ENCODE measurements around the gene MACROD1.
"Not testable (repeated sequence)": the region's sequence is repeated elsewhere in the genome, so short reads cannot be mapped to it uniquely, and the experiment has no call there.

The MACROD1 gene

DNA sequence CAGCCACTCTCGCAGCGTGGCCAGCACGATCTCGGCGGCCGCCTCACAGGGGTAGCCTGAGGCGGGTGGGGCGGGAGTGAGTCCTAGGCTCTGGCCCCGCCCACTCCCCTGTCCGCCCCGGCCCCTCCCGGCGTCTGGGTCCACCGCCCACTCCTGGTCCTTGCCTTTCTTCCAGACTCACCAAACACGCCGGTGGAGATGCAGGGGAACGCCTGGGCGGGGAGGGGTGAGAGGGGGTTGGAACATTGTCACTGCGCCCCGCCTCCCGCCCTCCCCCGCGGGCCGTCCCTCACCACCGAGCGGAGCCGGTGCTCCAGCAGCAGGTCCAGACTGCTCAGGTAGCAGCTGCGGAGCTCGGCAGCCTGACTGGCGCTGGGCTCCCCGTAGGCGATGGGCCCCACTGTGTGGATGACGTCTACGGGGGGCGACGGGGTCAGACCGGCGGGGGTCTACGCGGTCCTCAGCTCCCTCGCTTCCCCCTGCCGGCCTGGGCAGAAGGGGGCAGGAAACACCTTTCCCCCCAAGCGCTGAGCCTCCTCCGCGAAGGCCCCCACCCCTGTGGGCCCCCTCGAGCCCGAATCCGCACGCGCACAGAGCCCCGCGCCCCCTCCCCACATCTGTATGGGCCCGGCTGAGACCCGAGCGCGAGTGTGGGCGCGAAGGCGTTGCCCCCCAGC lies 166.4 kb downstream of the MACROD1 start:
- peak in 1 of 2 donors; percentile 50 for DNase-seq (ENCODE audit: low read depth in 2 of 2)

DNA sequence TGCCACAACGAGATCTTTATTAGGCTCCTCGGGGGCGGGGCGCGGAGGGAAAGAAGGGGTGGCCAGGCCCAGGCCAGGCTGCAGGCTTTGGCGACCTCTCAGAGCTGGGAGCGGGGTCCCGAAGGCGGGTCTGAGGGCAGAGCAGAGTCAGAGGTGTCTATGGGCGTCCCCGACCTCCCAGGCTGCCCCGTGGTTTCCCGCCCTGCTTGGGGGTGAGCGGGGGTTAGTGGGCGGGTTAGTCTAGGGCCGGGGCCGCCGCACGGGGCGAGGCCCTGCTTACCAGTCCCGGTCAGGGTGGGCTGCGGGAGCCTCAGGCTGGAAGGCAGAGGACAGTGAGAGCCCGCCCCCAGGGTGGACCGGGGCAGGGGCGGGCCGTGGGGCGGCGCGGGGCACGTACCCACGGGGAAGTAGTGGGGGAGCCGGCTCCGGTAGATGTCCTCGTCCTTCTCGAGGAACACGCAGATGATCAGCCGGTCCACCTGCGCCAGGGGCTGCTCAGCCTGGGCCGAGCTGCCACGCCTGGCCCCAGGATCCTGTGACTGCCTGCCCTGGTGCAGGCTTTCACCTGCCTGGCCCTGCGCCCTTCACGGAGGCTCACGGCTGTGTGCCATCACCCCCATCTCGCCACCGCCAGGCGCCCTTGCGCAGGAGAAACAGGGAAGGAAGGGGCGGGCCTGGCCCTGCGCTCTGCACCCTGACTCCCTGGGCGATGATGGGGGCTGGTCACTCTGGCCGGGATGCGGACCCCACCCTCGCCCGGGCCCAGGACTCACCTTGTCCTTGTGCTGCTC lies 167.2 kb downstream of the MACROD1 start:
- no peak for DNase-seq (ENCODE audit: low read depth in 2 of 2)

DNA sequence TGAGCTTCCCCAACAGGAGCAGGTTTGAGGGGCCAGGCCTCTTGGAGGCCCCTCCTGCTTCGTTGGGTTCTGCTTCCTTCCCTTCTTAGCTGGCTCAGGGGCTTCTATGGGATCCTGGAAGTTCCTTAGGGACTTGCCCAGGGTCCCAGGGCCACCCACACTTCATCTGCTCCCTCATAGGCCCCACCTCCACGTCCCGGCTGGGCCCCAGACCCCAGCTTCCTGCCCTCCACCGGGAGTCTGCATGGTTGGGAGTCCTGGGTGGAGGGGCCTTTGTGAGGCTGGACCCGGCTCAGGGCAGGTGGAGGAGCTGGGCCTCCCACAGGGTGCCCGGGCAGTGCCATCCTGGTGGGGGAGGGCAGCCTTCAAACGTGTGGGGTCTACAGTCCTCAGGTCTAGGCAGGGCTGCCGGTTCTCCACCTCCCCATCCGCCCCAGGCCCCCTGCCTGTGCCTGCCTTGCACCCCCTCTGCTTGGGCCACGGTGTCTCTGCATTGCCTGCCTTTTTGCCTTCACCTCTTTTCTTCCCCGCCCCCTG lies 168.0 kb downstream of the MACROD1 start:
- no peak for DNase-seq (ENCODE audit: low read depth in 2 of 2)

- DNase-seq (ENCODE audit: low read depth in 2 of 2), result no peak
These were observed 168.7 kb downstream of the MACROD1 start for GRCh38 chr11:63997104-63997700.

- DNase-seq (ENCODE audit: low read depth in 2 of 2), result no peak
These were observed 169.4 kb downstream of the MACROD1 start for GRCh38 chr11:63996512-63996911.

GRCh38 chr11:63993993-63994392 lies 171.9 kb downstream of the MACROD1 start:
- no peak for DNase-seq (ENCODE audit: low read depth in 2 of 2)

GRCh38 chr11:63993100-63993499 lies 172.8 kb downstream of the MACROD1 start:
- DNase-seq (ENCODE audit: low read depth in 2 of 2), result no peak

GRCh38 chr11:63991558-63991957 lies 174.4 kb downstream of the MACROD1 start:
- DNase-seq (ENCODE audit: low read depth in 2 of 2), result no peak

DNA sequence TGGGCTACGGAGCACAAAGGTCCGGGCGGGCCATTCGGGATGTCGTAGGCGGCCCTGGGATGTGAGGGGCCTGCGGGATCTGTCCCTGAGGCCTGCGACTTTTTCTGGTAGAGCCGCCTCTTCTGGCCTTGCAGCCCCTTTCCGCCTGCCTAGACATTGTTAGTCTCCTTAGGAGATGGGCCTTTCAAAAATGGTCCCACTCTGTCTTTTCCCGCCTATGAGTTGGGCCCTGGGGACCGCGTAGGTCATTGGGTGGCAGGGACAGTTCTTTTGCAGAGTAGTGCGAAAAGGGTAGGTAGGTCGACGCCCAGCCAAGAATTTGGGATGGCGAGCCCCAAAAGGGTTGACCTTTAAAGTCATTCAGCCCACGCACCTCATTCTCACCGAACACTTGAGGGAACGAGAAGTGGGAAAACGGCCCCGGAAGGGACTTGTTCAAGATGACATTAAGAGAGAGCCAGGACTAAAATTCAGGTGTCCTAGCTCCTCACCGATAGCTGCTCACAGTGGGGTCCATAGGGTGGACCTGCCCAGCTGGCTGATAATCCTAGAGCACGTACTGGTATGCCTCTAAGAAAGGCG lies 178.9 kb downstream of the MACROD1 start:
- no peak for DNase-seq (ENCODE audit: low read depth in 2 of 2)

DNA sequence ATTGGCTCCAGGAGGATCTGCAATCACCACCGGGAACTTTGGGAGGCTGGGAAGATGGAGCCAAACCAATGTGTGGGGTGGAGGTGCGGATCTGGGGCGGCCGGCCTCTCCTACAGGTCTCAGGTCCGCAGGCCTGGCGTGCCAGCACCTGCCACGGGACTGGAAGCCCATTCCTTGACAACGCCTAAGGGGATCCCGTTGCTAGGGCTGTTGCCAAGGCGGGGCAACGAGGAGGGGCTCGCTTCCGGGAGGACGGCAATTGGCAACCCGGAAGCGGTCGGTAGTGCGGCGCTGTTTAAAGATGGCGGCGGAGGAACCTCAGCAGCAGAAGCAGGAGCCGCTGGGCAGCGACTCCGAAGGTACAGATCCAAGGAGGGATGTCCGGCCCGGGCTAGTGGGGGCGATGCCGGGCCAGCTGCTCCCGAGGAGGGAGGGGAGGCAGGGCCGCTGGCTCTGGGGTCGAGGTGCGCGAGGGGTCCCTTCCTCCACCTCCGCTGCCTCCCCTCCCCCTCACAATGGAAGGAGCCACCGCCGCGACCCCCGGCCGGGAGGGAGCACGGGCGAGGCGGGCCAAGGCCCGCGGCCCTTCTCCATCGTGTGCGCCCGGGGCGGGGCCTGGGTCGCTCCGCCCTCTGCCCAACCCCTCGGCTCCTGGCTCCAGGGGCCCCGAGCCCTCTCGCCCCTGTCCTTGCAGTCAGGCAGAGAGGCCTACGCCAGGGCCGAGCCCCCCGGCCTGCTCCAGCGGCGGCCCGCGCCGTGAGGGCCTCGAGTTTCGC lies 179.6 kb downstream of the MACROD1 start, which contains the start of gene OTUB1:
Gene OTUB1, plus strand, starts transcription at position 283 of the 776 bp plus-strand sequence. Its CDS starts 19 bp downstream, at position 302.
- peak; percentile 61 to 72 for DNase-seq (ENCODE audit: low read depth in 2 of 2)

DNA sequence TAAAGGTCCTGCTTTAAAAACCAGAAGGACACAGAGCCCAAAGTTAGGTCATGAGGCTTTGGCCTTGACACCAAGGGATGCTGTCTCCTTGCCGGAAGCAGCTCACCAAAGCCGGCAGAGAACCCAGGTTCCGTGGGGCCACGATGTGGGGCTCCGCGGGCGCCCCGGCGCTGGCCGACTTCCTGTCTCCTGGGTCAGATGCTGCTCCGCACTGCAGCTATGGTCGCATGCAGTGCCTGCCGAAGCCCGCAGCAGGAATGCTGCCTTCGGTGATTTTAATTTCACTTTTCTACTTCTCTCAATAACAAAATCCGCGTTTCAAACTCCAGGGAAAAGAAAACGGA lies 180.1 kb downstream of the MACROD1 start:
- DNase-seq (ENCODE audit: low read depth in 2 of 2), result peak in 1 of 2 donors; percentile 39

DNA sequence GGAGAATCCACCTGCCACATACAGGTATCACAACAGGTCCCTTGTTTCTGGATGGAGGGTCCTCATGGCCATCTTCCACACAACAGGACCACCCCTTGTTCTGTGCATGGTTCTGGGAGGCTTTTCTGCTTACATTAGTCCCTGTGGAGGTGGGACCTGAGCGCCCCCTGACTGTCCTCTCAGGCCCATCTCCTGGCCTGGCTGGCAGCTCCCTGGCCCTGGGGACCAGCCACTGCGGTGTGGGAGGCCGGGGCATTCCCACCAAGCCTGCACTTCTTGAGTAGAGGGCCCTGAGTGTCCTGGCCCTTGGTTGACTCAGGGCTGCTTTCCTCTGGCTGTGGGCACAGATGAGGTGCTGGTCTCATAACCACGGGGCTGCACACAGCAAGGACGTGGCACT lies 186.5 kb downstream of the MACROD1 start:
- DNase-seq (ENCODE audit: low read depth in 2 of 2), result no peak

DNA sequence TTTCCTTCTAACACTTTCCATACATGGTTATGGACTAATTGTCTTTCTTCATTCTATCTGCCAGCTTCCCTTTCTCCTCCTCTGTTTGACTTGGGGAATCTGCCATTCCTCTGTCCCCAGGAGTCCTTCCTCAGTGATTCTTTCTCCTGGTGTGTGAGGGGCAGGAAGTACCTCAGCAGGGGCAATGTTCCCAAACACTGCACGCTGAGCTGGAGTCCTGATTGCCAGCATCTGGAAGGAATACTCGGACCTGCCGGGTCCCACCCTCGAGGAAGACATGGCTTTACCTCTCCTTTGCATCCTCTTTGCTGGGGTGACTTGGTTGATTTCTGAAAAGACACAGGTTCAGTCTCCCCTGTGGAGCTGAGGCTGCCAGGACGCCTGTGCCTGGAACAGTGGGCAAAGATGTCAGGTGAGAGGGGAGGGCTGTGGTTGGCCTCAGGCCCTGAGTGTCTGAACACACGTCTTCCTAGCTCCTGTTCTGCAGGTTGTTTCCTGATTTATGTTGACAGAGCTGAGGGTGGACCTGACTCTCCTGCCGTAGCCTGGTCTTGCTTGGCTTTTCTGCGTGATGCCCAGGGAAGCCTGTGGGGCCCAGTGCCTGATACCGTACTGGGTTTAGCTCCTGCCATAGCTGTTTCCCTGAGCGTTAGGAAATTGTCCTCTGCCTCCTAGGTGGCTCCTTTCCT lies 187.2 kb downstream of the MACROD1 start:
- no peak for DNase-seq (ENCODE audit: low read depth in 2 of 2)

GRCh38 chr11:63974259-63975143 lies 191.4 kb downstream of the MACROD1 start, which contains the start of gene COX8A:
Gene COX8A, plus strand, starts transcription at chr11:63974620. Its CDS starts 61 bp downstream, at chr11:63974681.
- DNase-seq (ENCODE audit: low read depth in 2 of 2), result peak; percentile 78 to 82

DNA sequence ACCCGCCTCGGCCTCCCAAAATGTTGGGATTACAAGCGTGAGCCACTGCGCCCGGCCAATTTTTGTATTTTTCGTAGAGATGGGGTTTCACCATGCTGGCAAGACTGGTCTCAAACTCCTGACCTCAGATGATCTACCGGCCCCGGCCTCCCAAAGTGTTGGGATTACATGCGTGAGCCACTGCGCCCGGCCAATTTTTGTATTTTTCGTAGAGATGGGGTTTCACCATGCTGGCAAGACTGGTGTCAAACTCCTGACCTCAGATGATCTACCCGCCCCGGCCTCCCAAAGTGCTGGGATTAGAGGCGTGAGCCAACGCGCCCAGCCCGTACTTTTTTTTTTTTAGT lies 192.0 kb downstream of the MACROD1 start:
- DNase-seq (ENCODE audit: low read depth in 2 of 2), result not testable (repeated sequence)

DNA sequence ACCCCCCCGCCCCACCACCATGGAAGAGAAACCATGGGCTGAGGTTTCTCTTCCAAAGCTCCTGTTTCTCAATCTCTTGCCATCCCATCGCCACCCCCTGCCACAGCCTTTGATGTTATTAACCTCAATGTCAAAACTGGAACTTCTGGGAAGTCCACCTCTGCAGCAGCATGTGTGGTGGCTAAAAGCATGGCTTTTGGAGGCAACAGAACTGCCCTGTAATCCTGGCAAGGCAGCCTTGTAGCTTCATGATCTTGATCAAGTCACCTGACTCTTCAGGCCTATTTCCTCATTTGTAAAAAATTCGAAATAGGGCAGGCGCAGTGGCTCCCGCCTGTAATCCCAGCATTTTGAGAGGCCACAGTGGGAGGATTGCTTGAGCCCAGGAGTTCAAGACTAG lies 195.0 kb downstream of the MACROD1 start:
- no peak for DNase-seq (ENCODE audit: low read depth in 2 of 2)

DNA sequence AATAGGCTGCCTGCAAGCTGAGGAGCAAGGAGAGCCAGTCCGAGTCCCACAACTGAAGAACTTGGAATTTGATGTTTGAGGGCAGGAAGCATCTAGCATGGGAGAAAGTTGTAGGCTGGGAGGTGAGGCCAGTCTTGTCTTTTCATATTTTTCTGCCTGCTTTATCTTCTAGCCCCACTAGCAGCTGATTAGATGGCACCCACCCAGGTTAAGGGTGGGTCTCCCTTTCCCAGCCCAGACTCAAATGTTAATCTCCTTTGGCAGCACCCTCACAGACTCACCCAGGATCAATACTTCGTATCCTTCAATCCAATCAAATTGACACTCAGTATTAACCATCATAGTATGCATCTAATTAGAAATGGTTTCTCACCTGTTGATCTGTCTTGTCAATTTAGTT lies 196.5 kb downstream of the MACROD1 start:
- DNase-seq (ENCODE audit: low read depth in 2 of 2), result no peak

GRCh38 chr11:63966444-63966843 lies 199.5 kb downstream of the MACROD1 start:
- DNase-seq (ENCODE audit: low read depth in 2 of 2), result no peak

- DNase-seq (ENCODE audit: low read depth in 2 of 2), result not testable (repeated sequence)
These were observed 202.0 kb downstream of the MACROD1 start for GRCh38 chr11:63963895-63964294.
